NCI-H2107 (cell line): ENCODE results near the gene HLA-E.
"Not testable (repeated sequence)": the region's sequence is repeated elsewhere in the genome, so short reads cannot be mapped to it uniquely, and the experiment has no call there.

Experiments used
- DNase-seq: peaks from one replicate; lab custom pipeline; 2025; lab: John Stamatoyannopoulos, UW

HLA-E gene

GRCh38 chr6:30489081-30490025, at the start of gene HLA-E:
HLA-E (plus strand) TSS chr6:30489509; CDS start chr6:30489532, 23 bp downstream.
- peak; percentile 38 for DNase-seq

- DNase-seq = no peak
Observed at GRCh38 chr6:30441171-30441570, 48.1 kb upstream of the HLA-E start.

GRCh38 chr6:30443657-30444450, 45.5 kb upstream of the HLA-E start:
- DNase-seq = no peak

- DNase-seq = no peak
Observed at GRCh38 chr6:30444451-30444742, 44.9 kb upstream of the HLA-E start.

- no peak for DNase-seq
Observed at GRCh38 chr6:30446259-30446658, 43.0 kb upstream of the HLA-E start.

GRCh38 chr6:30447237-30447636, 42.1 kb upstream of the HLA-E start:
- DNase-seq = no peak

- DNase-seq = no peak
Observed at GRCh38 chr6:30450548-30450908, 38.8 kb upstream of the HLA-E start.

- DNase-seq = no peak
Observed at GRCh38 chr6:30450909-30451841, 38.1 kb upstream of the HLA-E start.

- DNase-seq = no peak
Observed at GRCh38 chr6:30452736-30453507, 36.4 kb upstream of the HLA-E start.

GRCh38 chr6:30453508-30454116, 35.7 kb upstream of the HLA-E start:
- no peak for DNase-seq

- DNase-seq = no peak
Observed at GRCh38 chr6:30459145-30459544, 30.2 kb upstream of the HLA-E start.

GRCh38 chr6:30461055-30461454, 28.3 kb upstream of the HLA-E start:
- no peak for DNase-seq

- no peak for DNase-seq
Observed at GRCh38 chr6:30462482-30462881, 26.8 kb upstream of the HLA-E start.

- DNase-seq = no peak
Observed at GRCh38 chr6:30463242-30463641, 26.1 kb upstream of the HLA-E start.

- DNase-seq = no peak
Observed at GRCh38 chr6:30463651-30464618, 25.4 kb upstream of the HLA-E start.

GRCh38 chr6:30465595-30466306, 23.6 kb upstream of the HLA-E start:
- no peak for DNase-seq

GRCh38 chr6:30470968-30471367, 18.3 kb upstream of the HLA-E start:
- DNase-seq = no peak

- not testable (repeated sequence) for DNase-seq
Observed at GRCh38 chr6:30475116-30475515, 14.2 kb upstream of the HLA-E start.

GRCh38 chr6:30480536-30481156, 8.7 kb upstream of the HLA-E start:
- DNase-seq = no peak
